Mucosa of rectum (tissue), 2 donors: Measurements from ENCODE around the gene NTPCR.
"Not testable (repeated sequence)": the region's sequence is repeated elsewhere in the genome, so short reads cannot be mapped to it uniquely, and the experiment has no call there.

ENCODE experiments used
- H3K27ac ChIP-seq, 2 donors: one replicate each; pipeline ENCODE4 v1.7.0; 2013; ENCODE audit warnings: inconsistent platforms in 2 of 2, low read depth in 2 of 2, low read length in 2 of 2
- H3K27me3 ChIP-seq, 2 donors: one replicate each; pipeline ENCODE4 v1.7.0; 2013; ENCODE audit warnings: low read length in 2 of 2; ENCODE audit not compliant: control insufficient read depth in 2 of 2, insufficient read depth in 2 of 2
- H3K36me3 ChIP-seq, 2 donors: one replicate each; pipeline ENCODE4 v1.7.0; 2013; ENCODE audit warnings: low read length in 2 of 2; ENCODE audit not compliant: control insufficient read depth in 2 of 2, insufficient read depth in 2 of 2
- H3K4me1 ChIP-seq, 2 donors: one replicate each; pipeline ENCODE4 v1.7.0; 2013; ENCODE audit warnings: low read length in 2 of 2, mild to moderate bottlenecking in 1 of 2; ENCODE audit not compliant: control insufficient read depth in 2 of 2, insufficient read depth in 2 of 2
- H3K4me3 ChIP-seq, 2 donors: one replicate each; pipeline ENCODE4 v1.7.0; 2013; ENCODE audit warnings: low read length in 2 of 2
- H3K9ac ChIP-seq, 2 donors: one replicate each; pipeline ENCODE4 v1.7.0; 2013; ENCODE audit warnings: low read length in 2 of 2, low read depth in 1 of 2, mild to moderate bottlenecking in 1 of 2
- H3K9me3 ChIP-seq, 2 donors: one replicate each; pipeline ENCODE4 v1.7.0; 2013; ENCODE audit warnings: low read length in 2 of 2; ENCODE audit not compliant: control insufficient read depth in 2 of 2
- donor health status: healthy.
- donor health status: Normal muscosa, but diverticular disease.

NTPCR gene

GRCh38 chr1:232925421-232926220, 24.8 kb upstream of the NTPCR start:
- Histone ChIP-seq H3K9ac (no peak overlapping the region), H3K27ac (no peak overlapping the region), H3K4me1 (no peaks in the 10 kb centered on the region), H3K4me3 (no peak overlapping the region), H3K36me3 (no peaks in the 10 kb centered on the region), H3K9me3 (no peaks in the 10 kb centered on the region), H3K27me3 (no peaks in the 10 kb centered on the region)

- H3K36me3 ChIP-seq, H3K9ac ChIP-seq, H3K27me3 ChIP-seq, H3K4me3 ChIP-seq, H3K4me1 ChIP-seq, H3K9me3 ChIP-seq, H3K27ac ChIP-seq: not testable (repeated sequence)
Measured at GRCh38 chr1:232927166-232927565, 23.2 kb upstream of the NTPCR start.

DNA sequence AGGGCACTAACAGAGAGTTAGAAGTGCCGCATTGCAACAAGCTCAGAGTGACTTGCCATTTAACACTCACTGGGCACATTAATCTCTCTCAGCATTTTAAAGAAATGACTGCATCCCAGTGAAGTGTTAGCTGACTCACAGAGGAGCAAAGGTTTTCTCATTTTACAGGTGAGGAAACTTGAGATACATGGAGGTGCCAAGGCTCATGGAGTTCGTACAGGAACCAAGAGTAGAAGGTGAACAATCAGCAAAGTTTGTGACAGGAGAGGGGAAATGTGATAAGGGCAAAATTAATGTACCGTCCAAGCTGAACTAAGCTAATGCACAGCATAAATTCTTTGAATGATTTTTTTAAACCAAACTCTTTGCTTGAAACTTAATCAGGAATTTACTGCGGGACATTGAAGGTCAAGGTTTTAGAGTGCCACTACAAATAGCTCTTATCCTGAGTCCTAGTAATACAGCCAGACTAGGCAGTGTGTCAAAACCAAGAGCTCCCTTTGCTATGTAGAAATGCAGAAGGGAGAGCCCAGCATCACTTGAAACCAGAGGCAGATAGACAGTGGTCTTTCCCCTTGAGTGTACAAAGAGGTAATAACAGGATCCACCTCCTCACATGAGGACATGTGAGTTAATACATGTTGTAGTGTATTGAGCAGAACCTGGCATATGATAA, 22.4 kb upstream of the NTPCR start:
- Histone ChIP-seq H3K9ac (no peak overlapping the region), H3K4me1 (no peaks in the 10 kb centered on the region), H3K9me3 (no peaks in the 10 kb centered on the region), H3K36me3 (no peaks in the 10 kb centered on the region), H3K27me3 (no peaks in the 10 kb centered on the region), H3K27ac (no peak overlapping the region), H3K4me3 (no peak overlapping the region)

- H3K4me1 ChIP-seq: no peaks in the 10 kb centered on the region
- no peak overlapping the region for H3K9ac ChIP-seq
- no peaks in the 10 kb centered on the region for H3K9me3 ChIP-seq
- no peak overlapping the region for H3K4me3 ChIP-seq
- no peaks in the 10 kb centered on the region for H3K36me3 ChIP-seq
- H3K27me3 ChIP-seq: no peaks in the 10 kb centered on the region
- H3K27ac ChIP-seq: no peak overlapping the region
Measured at GRCh38 chr1:232932486-232933425, 17.7 kb upstream of the NTPCR start.

DNA sequence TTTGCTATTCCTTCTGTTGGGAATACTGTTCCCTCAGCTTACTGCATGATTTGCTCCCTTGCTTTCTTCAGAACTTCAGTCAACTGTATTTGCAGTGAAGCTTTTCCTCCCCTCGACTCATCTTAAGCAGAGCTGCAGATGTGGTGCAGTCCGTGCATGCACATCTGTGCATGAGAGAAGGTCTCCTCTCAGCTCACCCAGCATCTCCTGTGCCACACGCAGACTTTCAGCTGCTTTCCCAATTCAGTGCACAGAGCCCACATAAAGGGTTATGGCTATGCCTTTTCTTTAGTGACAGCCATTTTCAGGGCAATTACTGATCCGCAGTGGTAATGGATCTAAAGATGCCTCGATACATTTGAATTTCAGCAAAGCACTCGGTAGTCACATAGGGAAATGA, 13.5 kb upstream of the NTPCR start:
- no peaks in the 10 kb centered on the region for H3K36me3 ChIP-seq
- no peak overlapping the region for H3K9ac ChIP-seq
- H3K27ac ChIP-seq: no peak overlapping the region
- no peak overlapping the region for H3K4me3 ChIP-seq
- H3K4me1 ChIP-seq: no peaks in the 10 kb centered on the region
- no peaks in the 10 kb centered on the region for H3K27me3 ChIP-seq
- H3K9me3 ChIP-seq: no peaks in the 10 kb centered on the region

GRCh38 chr1:232937741-232938375, 12.6 kb upstream of the NTPCR start:
- no peaks in the 10 kb centered on the region for H3K36me3 ChIP-seq
- no peaks in the 10 kb centered on the region for H3K4me1 ChIP-seq
- H3K27ac ChIP-seq: no peak overlapping the region
- H3K27me3 ChIP-seq: no peaks in the 10 kb centered on the region
- H3K9me3 ChIP-seq: no peaks in the 10 kb centered on the region
- no peak overlapping the region for H3K9ac ChIP-seq
- H3K4me3 ChIP-seq: no peak overlapping the region

- Histone ChIP-seq H3K9me3 (no peaks in the 10 kb centered on the region), H3K4me1 (no peaks in the 10 kb centered on the region), H3K4me3 (no peak overlapping the region), H3K36me3 (no peaks in the 10 kb centered on the region), H3K27me3 (no peaks in the 10 kb centered on the region), H3K9ac (no peak overlapping the region), H3K27ac (no peak overlapping the region)
Measured at GRCh38 chr1:232938926-232939325, 11.5 kb upstream of the NTPCR start.

DNA sequence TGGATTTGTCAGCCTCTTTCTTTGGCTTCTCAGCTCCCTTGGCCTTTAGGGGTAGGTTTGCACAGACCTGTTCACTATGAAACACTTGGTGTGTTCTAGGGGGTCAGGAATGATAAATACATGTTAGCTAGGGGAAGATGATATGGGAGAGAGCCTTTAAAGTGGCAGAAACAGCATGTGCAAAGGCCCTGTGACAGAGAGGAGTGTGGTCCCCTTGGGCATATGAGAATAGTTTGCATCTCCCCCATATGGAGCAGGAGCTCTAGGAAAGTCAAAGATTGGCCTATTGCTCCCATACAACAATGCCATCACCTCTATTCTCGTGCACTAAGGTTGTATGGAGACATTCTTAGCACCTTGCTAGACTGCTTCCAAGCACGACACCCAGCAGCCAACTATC, 10.7 kb upstream of the NTPCR start:
- H3K4me3 ChIP-seq: no peak overlapping the region
- H3K9me3 ChIP-seq: no peaks in the 10 kb centered on the region

GRCh38 chr1:232940262-232940661, 10.1 kb upstream of the NTPCR start:
- H3K4me1 ChIP-seq: no peaks in the 10 kb centered on the region
- H3K27ac ChIP-seq: no peak overlapping the region
- H3K36me3 ChIP-seq: no peaks in the 10 kb centered on the region
- no peak overlapping the region for H3K4me3 ChIP-seq
- H3K9me3 ChIP-seq: no peaks in the 10 kb centered on the region
- H3K9ac ChIP-seq: no peak overlapping the region
- no peaks in the 10 kb centered on the region for H3K27me3 ChIP-seq

More for the DNA sequence above, 10.7 kb upstream of the NTPCR start:
- H3K27ac ChIP-seq: no peak overlapping the region
- H3K4me1 ChIP-seq: no peaks in the 10 kb centered on the region
- H3K27me3 ChIP-seq: no peaks in the 10 kb centered on the region
- H3K9ac ChIP-seq: no peak overlapping the region
- no peaks in the 10 kb centered on the region for H3K36me3 ChIP-seq
